CD14-positive monocyte (primary cell): Measurements from ENCODE around the gene LGR5. TPM values are rescaled to one million over a fixed set of nuclear protein-coding genes. Genes with fewer than 3 reads are reported as not detected.

Source experiments
- DNase-seq, 3 donors: peaks; one replicate each; pipeline ENCODE4 v3.0.0-alpha.2; 2011 to 2022
- H2AFZ ChIP-seq: 2 replicates; pipeline ENCODE4 v1.6.0; 2012; ENCODE audit warnings: mild to moderate bottlenecking, low read depth, low read length, inconsistent platforms; ENCODE audit not compliant: insufficient read depth, poor library complexity, severe bottlenecking
- H3K27ac ChIP-seq, 2 donors: 1 replicate in 1 of 2; 2 replicates in 1 of 2; pipeline ENCODE4 v1.5.1; 2012 to 2013; ENCODE audit warnings: low read length in 2 of 2, control low read depth in 1 of 2, inconsistent platforms in 1 of 2, low read depth in 1 of 2, mild to moderate bottlenecking in 1 of 2
- H3K27me3 ChIP-seq, 2 donors: one replicate each; pipeline versions ENCODE4 v1.6.0 to v1.6.1; 2011 to 2013; ENCODE audit warnings: low read length in 2 of 2; ENCODE audit not compliant: control insufficient read depth in 2 of 2, insufficient read depth in 2 of 2
- H3K36me3 ChIP-seq, 2 donors: replicated peaks in 1 of 2; 1 replicate in 1 of 2; 2 replicates in 1 of 2; pipeline versions ENCODE4 v1.5.1 to v1.6.1; 2012 to 2013; ENCODE audit warnings: low read length in 2 of 2, control low read depth in 1 of 2, inconsistent platforms in 1 of 2, mild to moderate bottlenecking in 1 of 2; ENCODE audit not compliant: insufficient read depth in 2 of 2, control insufficient read depth in 1 of 2
- H3K4me1 ChIP-seq, 2 donors: 1 replicate in 1 of 2; 2 replicates in 1 of 2; pipeline versions ENCODE4 v1.5.1 to v1.6.1; 2012 to 2013; ENCODE audit warnings: low read length in 2 of 2, control low read depth in 1 of 2, inconsistent platforms in 1 of 2, mild to moderate bottlenecking in 1 of 2, moderate library complexity in 1 of 2; ENCODE audit not compliant: insufficient read depth in 2 of 2, control insufficient read depth in 1 of 2
- H3K4me2 ChIP-seq: replicated peaks from 2 replicates; pipeline ENCODE3; 2012; ENCODE audit warnings: low read length, moderate library complexity, mild to moderate bottlenecking; ENCODE audit not compliant: poor library complexity, severe bottlenecking; ENCODE audit errors: extremely low read depth
- H3K4me3 ChIP-seq, 3 experiments: fragments of 200-600 bp in 1 of 3; sonication (generic) in 1 of 3; replicated peaks in 1 of 3; 1 replicate in 2 of 3; 2 replicates in 1 of 3; pipeline ENCODE4 v1.5.1; 2011 to 2013; ENCODE audit warnings: low read length in 3 of 3, mild to moderate bottlenecking in 3 of 3, control low read depth in 2 of 3, low read depth in 2 of 3, inconsistent platforms in 1 of 3, moderate library complexity in 1 of 3
- H3K79me2 ChIP-seq: 2 replicates; pipeline ENCODE4 v1.6.0; 2012; ENCODE audit warnings: mild to moderate bottlenecking, control low read depth, inconsistent platforms, low read length, moderate library complexity; ENCODE audit not compliant: insufficient read depth
- H3K9ac ChIP-seq: 2 replicates; pipeline ENCODE4 v1.6.0; 2017; ENCODE audit warnings: low read length, mild to moderate bottlenecking; ENCODE audit not compliant: insufficient read depth, poor library complexity, severe bottlenecking
- H3K9me3 ChIP-seq, 2 donors: replicated peaks in 1 of 2; 1 replicate in 1 of 2; 2 replicates in 1 of 2; pipeline versions ENCODE4 v1.5.1 to v1.6.1; 2012 to 2013; ENCODE audit warnings: low read length in 2 of 2, control low read depth in 1 of 2; ENCODE audit not compliant: control insufficient read depth in 1 of 2, insufficient read depth in 1 of 2
- H4K20me1 ChIP-seq: 2 replicates; pipeline ENCODE4 v1.6.0; 2012; ENCODE audit warnings: mild to moderate bottlenecking, low read length, control low read depth, moderate library complexity; ENCODE audit not compliant: insufficient read depth
- H3K27ac Mint-ChIP-seq, 7 donors: one replicate each; pipeline ENCODE4 v1.8.0; 2020; ENCODE audit warnings: mild to moderate bottlenecking in 7 of 7, mixed read lengths in 7 of 7, moderate library complexity in 6 of 7, inconsistent platforms in 2 of 7
- H3K27me3 Mint-ChIP-seq, 3 donors: one replicate each; pipeline ENCODE4 v1.8.0; 2021 to 2022; ENCODE audit warnings: low read depth in 3 of 3, mild to moderate bottlenecking in 3 of 3, mixed read lengths in 3 of 3, moderate library complexity in 3 of 3, inconsistent platforms in 1 of 3
- H3K36me3 Mint-ChIP-seq, 2 donors: one replicate each; pipeline ENCODE4 v1.8.0; 2020; ENCODE audit warnings: mixed read lengths in 2 of 2, inconsistent platforms in 1 of 2, mild to moderate bottlenecking in 1 of 2
- H3K4me1 Mint-ChIP-seq: one replicate; pipeline ENCODE4 v1.8.0; 2020; ENCODE audit warnings: mild to moderate bottlenecking, mixed read lengths
- H3K4me3 Mint-ChIP-seq, 2 donors: one replicate each; pipeline ENCODE4 v1.8.0; 2020; ENCODE audit warnings: mild to moderate bottlenecking in 2 of 2, mixed read lengths in 2 of 2, moderate library complexity in 1 of 2
- H3K9me3 Mint-ChIP-seq, 7 donors: one replicate each; pipeline ENCODE4 v1.8.0; 2020 to 2022; ENCODE audit warnings: mixed read lengths in 7 of 7, mild to moderate bottlenecking in 6 of 7, moderate library complexity in 6 of 7, inconsistent platforms in 2 of 7
- CTCF ChIP-seq: fragments of 200-600 bp; IDR thresholded peaks from one replicate; pipeline ENCODE4 v1.8.0; 2022; ENCODE audit warnings: antibody characterized with exemption, mild to moderate bottlenecking
- WGBS: methylation state at CpG from one replicate; pipeline ENCODE4 v1.1.5; 2013; ENCODE audit warnings: missing lambda C conversion rate; ENCODE audit not compliant: insufficient coverage; 5-methylcytosine and 5-hydroxymethylcytosine counted together
- intact Hi-C, 2 donors: fragments of 100-400 bp; cut with micrococcal nuclease; formaldehyde crosslinking; loops; one replicate each; pipeline versions ENCODE4 v1.15.0 to v1.15.1; 2023
- polyA plus RNA-seq, 3 donors: library from polyadenylated mRNA; depleted of rRNA in 1 of 3; unstranded in 2 of 3; stranded (reverse) in 1 of 3; fragments of 300-500 nt in 2 of 3; fragments of >200 nt in 1 of 3; fragmentation: Illumina TruSeq in 2 of 3; gene quantifications; 1 replicate in 2 of 3; 2 replicates in 1 of 3; pipeline ENCODE4 v1.2.3, GENCODE V29; 2012 to 2021

Gene LGR5
- polyA plus RNA-seq, 3 donors: not detected

- Histone ChIP-seq H3K27ac (no peak overlapping the region), H3K4me3 (no peak overlapping the region), H3K36me3 (no peaks in the 10 kb centered on the region), H3K79me2 (no peaks in the 10 kb centered on the region), H4K20me1 (no peaks in the 10 kb centered on the region), H3K9ac (no peak overlapping the region), H3K4me1 (no peaks in the 10 kb centered on the region), H3K9me3 (no peaks in the 10 kb centered on the region), H2AFZ (no peak overlapping the region), H3K4me2 (no peak overlapping the region), H3K27me3 (no peaks in the 10 kb centered on the region)
- WGBS: no CpG with 5 or more reads among the region's 4 CpGs
- Mint-ChIP-seq H3K27ac (no peak overlapping the region), H3K4me1 (no peaks in the 10 kb centered on the region), H3K9me3 (peaks cover 0 to 4% (median 0%) of the 10 kb centered on the region in 7 donors), H3K27me3 (peaks cover 0 to 3% (median 0%) of the 10 kb centered on the region in 3 donors), H3K36me3 (no peaks in the 10 kb centered on the region), H3K4me3 (no peak overlapping the region)
- no peak for DNase-seq
- TF ChIP-seq CTCF: no peak
- intact Hi-C loops: no loop called here
Observed at GRCh38 chr12:71521125-71521524, 81.5 kb downstream of the LGR5 start.

- H3K27ac ChIP-seq: no peak overlapping the region
- H3K27me3 Mint-ChIP-seq: peaks cover 0 to 3% (median 0%) of the 10 kb centered on the region in 3 donors
- intact Hi-C loops: no loop called here
- no peak overlapping the region for H3K27ac Mint-ChIP-seq
- no peak for TF ChIP-seq CTCF
- H3K9ac ChIP-seq: no peak overlapping the region
- no peaks in the 10 kb centered on the region for H3K27me3 ChIP-seq
- H4K20me1 ChIP-seq: no peaks in the 10 kb centered on the region
- no peaks in the 10 kb centered on the region for H3K9me3 ChIP-seq
- no peaks in the 10 kb centered on the region for H3K79me2 ChIP-seq
- DNase-seq: no peak
- H3K36me3 Mint-ChIP-seq: no peaks in the 10 kb centered on the region
- WGBS: no CpG with 5 or more reads among the region's 2 CpGs
- no peak overlapping the region for H2AFZ ChIP-seq
- H3K9me3 Mint-ChIP-seq: peaks cover 0 to 4% (median 0%) of the 10 kb centered on the region in 7 donors
- no peaks in the 10 kb centered on the region for H3K4me1 ChIP-seq
- H3K4me1 Mint-ChIP-seq: no peaks in the 10 kb centered on the region
- H3K4me3 ChIP-seq: no peak overlapping the region
- no peak overlapping the region for H3K4me3 Mint-ChIP-seq
- H3K4me2 ChIP-seq: no peak overlapping the region
- no peaks in the 10 kb centered on the region for H3K36me3 ChIP-seq
Observed at GRCh38 chr12:71524626-71525025, 85.0 kb downstream of the LGR5 start.
